NCI-H2227 treated with DMSO at 0.1 percent for 48 hours (cell line): ENCODE results near the gene TMEM87A.
"Not testable (repeated sequence)": the region's sequence is repeated elsewhere in the genome, so short reads cannot be mapped to it uniquely, and the experiment has no call there.

Experiments
- DNase-seq: peaks from one replicate; lab custom pipeline; 2025; lab: John Stamatoyannopoulos, UW

The TMEM87A gene

DNA sequence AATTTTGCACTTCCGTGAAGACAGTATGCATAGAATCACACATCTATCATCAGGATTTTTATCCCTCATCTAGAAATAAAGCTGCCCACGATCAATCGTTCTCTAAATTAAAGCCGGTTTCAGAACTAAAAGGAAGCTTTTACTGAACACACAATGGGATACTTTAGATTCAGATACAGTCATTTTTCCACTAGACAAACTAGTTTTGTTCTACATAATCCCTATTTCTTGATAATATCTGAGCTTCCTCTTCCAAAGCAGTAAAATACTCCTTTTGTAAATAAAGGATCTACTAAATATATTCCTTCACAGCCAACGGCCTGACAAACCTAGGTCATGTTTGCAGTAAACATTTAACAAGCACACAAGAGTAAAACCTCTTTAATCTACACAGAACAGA is 2.2 kb downstream of the TMEM87A start:
- DNase-seq, result no peak

DNA sequence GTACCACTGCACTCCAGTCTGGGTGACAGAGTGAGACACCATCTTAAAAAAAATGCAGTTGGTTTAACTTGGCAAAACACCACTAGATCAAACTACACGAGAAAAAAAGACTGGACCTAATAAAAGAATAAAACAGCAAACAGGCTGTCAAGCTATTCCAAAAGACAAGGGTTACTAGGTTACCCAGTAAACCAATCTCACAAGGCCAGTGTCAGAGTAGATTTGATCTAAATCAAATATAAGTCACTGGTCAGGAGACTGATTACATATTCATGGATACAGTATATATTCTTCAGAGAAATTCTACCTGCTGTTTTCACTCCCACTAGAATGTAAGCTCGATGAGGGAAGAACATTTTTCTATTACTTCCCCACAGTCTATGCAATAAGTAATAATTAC is 2.7 kb downstream of the TMEM87A start:
- no peak for DNase-seq

DNA sequence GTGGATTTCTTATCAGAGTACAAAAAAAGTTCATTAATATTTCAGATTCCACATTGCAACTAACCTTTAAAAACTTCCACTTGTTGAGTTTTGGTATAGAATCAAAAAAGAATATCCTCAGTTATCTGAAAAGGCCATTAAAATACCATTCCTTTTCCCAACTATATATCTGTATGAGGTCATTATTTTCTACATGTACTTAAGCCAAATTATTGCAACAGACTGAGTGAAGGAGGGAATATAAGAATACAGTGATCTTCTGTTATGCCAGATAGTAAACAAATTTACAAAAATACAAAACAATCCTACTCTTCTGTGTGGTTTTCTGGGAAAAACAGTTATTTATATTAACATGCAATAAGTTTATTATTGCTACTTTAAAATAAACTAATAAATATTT is 5.9 kb downstream of the TMEM87A start:
- no peak for DNase-seq

DNA sequence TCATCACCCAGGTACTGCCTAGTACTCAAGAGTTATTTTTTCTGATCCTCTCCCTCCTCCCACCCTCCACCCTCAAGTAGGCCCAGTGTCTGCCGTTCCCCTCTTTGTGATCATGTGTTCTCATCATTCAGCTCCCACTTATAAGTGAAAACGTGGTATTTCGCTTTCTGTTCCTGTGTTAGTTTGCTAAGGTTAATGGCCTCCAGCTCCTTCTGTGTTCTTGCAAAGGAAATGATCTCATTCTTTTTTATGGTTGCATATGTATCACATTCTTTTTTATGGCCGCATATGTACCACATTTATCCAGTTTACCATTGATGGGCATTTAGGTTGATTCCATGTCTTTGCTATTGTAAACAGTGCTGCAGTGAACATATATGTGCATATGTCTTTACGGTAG is 8.4 kb downstream of the TMEM87A start:
- DNase-seq, result no peak

DNA sequence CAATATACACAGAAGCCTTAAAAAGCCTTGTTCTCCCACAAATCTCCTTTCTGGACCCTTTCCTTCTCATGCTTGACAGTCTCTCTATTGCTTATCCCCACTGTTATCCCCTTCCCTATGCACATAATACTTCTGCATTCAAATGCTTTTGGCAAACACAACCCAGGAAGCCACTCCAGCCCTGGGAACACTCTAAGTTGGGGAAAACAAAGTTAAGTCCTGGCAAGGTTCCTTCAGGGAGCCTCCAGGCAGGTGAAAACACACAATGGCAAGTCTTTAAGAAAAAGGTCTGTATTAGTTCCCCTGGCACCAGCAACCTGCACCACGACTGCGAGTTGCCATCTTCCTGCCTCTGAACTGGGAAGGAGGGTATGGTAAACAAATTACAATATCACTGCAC is 19.9 kb downstream of the TMEM87A start:
- DNase-seq, result no peak

DNA sequence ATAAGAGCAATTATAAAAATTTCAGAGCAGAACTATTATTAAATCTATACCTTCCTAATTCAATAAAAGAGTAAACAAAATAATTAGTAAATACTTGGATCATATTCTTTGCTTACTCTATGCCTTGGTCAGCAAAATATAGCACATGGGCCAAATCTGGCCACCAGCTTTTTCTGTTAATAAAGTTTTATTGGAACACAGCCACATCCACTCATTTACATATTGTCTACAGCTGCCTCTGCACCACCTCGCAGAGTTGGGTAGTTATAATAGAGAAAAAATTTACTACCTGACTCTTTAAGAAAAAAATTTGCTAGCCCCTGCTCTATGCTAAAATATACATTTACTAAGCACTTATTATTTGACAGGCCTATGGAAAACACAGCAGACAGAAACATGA is 32.4 kb downstream of the TMEM87A start:
- no peak for DNase-seq

DNA sequence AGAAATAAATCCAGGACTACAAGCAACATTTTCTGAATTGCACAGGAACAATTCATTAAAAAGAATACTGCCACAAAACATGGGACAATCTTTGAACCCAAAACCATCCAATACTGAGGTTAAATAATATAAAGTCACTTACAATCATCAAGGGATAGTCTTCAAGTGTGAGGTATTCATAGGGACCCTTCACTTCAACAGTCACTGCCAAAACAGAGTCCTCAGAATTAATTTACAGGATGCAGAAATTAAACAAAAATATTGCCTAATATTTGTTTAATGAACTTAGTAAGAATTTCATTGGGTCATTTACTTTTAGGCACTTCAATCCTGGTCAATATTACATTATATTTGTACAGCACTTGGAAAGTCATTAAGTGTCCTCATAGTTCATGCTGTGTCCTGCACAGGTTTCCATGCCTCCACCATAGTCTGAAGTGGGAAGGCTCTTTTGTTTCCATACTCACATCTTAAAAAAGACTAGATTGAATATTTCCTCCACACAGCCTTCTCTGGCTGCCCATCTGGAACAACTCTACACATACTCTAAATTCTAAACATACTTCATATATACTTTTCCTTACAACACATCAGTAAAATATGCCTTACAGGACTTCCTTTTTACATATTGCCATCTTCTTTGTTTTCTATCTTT is 33.6 kb downstream of the TMEM87A start:
- DNase-seq, result no peak

DNA sequence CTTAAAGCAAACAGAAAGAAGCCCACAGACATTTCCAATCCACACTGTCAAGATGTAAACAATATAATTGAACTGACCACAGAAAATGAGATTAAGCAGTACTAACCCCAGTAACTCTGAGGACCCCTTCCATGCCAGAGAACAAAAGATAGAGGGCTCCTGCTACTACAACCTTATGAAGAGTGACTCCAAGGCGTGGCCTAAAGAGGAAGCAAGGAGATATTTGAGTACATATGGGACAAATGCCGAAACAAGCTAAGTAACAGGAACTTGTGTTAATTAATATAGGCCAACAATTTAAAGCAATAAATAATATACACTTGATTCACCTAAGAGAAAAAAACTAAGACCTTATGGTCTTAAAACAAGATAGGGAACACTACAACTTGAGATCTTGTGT is 40.1 kb downstream of the TMEM87A start:
- DNase-seq, result no peak

DNA sequence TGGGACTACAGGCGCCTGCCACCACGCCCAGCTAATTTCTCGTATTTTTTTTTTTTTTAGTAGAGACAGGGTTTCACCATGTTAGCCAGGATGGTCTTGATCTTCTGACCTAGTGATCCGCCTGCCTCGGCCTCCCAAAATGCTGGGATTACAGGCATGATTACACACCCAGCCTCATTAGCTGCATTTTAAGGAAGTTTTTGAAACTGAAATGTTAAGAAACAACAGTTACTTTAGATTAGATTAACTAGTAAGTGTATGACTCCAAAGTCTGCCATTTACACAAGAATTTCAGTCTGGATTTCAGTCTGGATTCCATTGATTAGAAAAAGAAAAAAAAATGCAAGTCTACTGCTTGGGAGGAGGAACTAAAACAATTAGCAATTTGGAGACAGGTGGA is 40.6 kb downstream of the TMEM87A start:
- DNase-seq, result no peak

DNA sequence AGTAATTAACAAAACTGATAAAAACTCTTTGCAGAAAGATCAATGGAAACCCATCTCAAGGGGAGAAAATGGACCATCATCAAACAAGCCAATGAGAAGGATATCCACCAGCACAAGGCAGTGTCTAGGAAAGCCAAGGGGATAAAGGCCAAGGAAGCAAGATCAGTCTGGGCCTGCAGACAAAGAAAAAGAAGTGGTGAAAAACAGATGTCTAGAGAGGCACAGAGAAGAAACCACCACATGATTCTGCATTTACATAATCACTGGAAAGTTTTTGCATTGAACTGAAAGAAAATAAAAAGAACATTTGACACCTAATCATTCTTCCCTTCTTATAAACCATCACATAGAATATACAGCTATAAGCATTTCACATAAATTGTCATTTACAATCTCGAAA is 42.1 kb downstream of the TMEM87A start:
- no peak for DNase-seq

DNA sequence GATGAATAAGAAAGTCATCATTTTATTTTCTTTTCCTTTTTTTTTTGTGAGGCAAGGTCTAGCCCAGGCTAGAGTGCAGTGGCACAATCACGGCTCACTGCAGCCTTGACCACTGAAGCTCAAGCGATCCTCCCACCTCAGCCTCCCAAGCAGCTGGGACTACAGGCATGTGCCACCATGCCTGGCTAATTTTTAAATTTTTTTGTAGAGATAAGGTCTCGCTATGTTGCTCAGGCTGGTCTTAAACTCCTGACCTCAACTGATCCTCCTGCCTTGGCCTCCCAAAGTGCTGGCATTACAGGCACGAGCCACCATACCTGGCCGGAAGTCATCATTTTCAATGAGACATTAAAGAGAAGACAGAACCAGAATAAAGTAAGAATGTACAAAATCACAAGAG is 44.3 kb downstream of the TMEM87A start:
- not testable (repeated sequence) for DNase-seq

DNA sequence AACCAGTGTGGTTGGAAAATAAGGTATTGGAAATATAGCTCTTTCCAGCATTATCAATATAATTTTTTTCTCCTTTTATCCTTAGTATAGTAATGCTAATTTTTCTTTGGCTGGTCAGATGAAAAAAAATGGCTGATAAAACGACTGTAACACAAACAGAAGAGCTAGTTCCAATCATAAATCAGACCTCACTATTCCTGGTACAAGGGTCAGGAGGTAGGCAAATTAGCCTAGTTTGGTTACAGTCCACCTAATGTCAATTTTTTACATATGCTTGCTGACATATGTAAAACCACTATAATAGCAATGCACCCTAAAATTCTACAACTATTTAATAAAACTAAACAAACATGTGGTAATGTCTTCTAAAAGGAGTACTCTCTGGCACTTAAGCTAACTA is 45.2 kb downstream of the TMEM87A start:
- no peak for DNase-seq

DNA sequence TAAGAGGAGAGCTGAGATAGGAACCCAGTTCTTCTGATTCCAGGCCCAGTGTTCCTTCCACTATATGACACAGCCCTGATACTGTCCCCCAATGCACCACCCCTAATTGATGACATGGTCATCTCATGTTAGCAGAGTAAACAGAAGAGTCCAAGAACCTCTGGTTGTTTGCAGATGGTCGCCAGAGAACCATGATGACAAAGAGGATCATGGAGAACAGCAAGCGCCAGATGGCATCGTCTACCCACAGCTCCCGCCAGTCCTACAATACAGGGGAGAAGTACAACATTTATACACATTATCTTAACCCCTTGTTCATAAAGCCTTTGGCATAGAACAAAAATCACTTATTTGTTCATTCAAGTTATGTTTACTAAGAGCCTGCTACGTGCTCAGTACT is 46.6 kb downstream of the TMEM87A start:
- no peak for DNase-seq

DNA sequence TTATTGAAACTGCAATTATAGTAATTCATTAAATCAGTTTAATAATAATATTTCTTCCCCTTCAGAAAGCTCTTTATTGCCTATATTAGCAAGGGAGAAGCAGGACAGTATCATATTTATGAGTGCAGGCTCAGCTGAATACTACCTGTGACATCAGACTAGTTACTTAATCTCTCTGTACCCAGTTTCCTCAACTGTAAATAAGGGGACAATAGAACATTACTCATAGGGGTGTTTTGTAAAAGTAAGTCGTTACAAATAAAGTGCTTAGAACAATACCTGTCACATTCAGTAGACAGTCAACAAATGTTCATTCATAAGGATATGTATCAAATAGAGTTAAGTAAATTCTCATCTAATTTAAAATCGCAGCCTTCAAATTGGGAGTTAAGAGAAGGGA is 53.0 kb downstream of the TMEM87A start:
- DNase-seq, result no peak

DNA sequence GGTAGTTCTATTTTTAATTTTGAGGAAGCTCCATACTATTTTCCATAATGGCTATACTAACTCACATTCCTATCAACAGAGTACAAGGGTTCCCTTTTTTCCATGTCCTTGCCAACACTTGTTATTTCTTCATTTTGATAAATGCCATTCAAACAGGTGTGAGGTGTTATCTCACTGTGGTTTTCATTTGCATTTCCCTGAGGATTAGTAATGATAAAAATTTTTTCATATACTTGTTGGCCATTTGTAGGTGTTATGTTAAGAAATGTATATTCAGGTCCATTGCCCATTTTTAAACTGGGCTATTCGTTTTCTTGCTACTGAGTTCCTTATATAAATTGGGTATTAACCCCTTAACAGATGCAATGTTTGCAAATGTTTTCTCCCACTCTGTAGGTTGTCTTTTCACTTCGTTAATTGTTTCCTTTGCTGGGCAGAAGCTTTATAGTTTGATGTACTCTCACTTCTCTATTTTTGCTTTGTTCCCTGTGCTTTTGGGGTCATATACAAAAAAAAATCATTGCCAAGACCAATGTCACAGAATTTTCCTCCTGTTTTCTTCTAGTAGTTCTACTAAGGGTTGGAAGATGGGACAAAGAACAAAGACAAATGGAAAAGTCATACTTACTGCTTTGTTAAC is 54.2 kb downstream of the TMEM87A start:
- DNase-seq, result no peak

DNA sequence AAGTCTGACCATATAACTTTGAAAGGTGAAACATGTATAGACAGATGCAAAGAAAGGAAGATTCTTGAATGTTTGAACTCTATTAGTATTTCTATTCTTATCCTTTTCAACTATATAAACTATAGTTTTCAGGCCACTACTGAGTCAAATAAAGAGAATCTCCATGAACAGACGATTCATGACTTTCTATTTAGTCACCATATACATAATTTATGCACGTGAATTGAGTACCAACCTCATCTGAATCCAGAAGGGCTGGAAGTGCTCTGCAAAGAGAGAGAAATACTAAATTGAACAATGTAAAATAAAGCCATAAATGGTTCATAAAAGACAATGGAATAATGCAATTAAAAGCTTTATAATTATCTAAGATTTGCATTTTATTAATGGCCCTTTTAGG is 55.7 kb downstream of the TMEM87A start:
- no peak for DNase-seq

DNA sequence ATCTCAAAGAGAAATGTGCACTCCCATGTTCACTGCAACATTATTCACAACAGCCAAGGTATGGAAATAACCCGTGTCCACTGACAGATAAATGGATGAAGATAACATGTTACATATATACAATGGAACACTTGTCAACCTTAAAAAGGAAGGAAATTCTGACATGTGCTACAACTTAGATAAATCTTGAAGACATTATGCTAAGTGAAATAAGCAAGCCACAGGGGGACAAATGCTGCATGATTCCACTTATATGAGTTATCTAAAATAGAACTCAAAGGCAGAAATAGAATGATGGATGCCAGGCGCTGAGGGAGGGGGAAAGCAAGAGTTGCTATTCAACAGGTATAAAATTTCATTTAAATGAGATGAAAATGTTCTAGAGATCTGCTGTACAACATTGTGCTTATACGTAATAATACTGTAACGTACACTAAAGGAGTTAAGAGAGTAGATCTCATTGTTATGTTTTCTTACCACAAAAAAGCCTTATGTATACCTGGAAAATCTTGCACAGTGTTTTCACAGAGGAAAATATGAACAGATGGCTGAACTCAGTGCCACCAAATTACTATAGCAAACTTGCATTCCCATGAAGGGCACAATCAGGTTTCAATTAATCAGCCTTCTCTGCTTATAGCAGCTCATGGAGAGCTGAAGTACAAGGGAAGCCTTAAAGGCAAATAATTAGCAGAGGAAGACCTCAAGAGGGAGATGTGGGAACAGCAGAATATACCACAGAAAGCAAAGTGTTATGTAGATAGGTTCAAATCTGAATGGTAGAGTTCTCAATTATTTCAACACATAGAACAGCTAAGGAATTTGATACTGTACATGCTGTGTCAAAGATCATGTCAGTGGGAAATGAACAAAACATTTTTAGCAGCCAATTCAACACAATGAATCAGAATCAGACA is 57.1 kb downstream of the TMEM87A start:
- DNase-seq, result no peak

DNA sequence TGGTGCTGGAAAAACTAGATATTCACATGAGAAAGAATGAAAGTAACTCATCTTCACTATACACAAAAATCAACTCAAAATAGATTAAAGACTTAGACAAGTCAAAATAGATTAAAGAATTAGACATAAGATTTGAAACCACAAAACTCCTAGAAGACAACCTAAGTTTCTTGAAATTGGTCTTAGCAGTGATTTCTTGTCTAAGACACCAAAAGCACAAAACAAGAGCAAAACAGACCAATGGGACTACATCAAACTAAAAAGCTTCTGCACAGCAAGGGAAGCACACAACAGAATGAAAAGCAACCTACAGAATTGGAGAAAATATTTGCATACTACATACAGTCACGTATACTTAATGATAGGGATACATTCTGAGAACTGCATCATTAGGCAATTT is 58.6 kb downstream of the TMEM87A start:
- DNase-seq, result no peak

DNA sequence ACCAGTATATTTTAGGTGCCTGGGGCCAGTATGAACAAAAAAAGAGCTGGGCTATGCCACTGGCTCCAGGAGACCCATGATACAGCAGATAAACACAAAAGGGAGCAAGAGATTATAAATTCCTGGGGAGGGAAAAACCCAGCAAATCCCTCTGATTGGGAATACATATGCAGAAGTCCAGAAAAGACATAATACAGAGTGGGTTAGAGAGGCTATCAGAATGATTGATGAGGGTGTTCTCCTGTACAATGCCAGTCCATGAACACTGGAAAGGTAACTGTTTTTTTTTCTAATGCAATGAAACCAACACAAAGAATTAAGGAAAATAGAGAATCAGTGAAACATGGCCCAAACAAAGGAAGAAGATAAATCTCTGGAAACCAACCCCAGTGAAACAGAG is 59.7 kb downstream of the TMEM87A start:
- no peak for DNase-seq

DNA sequence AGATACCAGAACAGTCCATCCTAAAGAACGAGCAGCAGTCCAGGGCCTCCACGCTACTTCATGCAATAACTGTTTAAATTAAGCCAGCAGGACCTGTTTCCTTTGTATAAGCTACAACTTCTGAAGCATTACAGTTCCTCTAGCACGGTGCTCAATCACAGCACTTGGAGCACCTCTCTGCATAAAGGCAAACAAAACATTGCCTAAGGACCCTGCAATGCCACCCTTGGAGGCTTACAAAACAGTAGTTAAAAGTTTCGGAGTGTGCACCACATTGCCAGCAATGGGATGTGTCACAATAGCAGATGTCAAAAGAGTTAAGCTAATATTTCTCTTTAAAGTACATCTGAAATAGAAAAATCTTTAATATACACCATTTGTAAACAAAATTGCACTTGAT is 62.5 kb downstream of the TMEM87A start:
- no peak for DNase-seq

DNA sequence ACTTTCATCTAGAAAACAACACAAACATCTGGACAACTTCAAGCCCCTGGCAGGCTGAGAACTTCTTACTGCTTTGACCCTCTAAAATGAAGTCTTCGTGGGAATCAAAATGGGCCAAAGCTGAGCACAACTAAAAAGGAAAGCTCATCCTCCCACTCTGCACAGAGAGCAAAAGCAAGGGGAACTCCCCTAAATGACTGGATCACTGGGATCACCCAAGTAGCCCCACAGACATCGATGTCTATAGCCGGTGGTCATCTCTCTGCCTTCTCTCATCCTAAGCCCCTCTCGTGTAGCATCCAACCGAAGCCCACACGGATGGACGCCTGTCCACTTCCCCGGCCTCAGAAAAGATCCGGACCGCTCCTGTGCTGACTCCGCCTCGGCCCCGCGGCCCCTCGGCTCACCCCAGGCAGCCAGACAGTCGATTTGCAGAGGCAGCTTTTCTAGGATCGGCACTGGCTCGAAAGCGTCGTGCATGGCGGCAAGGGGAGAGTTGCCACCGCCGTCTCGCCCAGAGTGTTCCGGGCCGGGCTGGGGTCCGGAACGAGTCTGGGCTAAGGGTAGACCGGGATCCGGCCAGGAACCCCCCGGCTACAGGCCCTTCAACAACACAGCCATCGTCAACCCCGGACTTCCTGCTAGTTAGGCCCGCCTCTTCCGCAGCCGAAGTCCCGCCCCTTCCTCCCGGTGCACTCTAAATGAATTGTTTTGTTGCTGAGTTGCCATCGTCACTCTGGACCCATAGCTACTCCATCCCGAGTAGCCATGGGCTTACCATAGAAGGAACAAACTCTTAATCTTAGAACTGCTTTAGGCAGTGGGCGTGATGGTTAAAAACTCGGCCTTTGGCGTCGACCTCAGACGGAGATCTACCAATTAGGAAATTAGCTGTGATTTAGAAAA is 65.3 kb downstream of the TMEM87A start, which contains the start of gene VPS39:
Gene VPS39, minus strand, starts transcription at position 631 of the 906 bp plus-strand sequence. Its CDS starts 151 bp downstream, at position 480.
- peak; percentile 76 for DNase-seq

DNA sequence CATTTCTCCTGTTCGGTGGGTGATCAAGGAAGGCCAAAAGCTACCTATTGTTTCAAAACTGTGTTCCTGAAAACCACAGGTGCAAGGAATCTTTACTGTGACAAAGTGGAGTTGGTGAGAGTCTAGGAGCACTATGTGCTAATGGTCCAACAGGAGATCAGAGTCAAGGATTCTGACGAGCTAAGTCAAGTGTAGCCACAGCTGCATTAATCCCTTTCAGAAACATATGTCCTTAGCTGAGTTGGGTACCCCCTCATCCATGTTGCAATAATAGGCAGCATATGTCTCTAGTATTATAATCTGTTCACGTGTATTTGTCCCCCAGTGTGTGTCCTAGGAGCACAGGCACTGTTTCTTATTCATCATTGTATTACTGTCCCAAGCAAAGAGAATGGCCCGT is 66.8 kb downstream of the TMEM87A start:
- no peak for DNase-seq
